IMR-90 (cell line): Measurements from ENCODE around the gene ELOB. TPM values are rescaled to one million over a fixed set of nuclear protein-coding genes. Genes with fewer than 3 reads are reported as not detected.
A peak's percentile ranks its signal among the peaks of the same experiment; 100 is the strongest.

ENCODE experiments used
- ATAC-seq: fragments of 200-7000 bp; cut with Tn5 transposase; 2 replicates; pipeline ENCODE4 v1.9.1; 2020; ENCODE audit warnings: low read depth, mild to moderate bottlenecking, moderate library complexity
- BruUV-seq: library from RNA; stranded (reverse); fragments of 400-500 nt; replicated peaks from 2 replicates; lab custom pipeline; 2021; lab: Mats Ljungman, UMichigan
- CTCF ChIA-PET: fragments of 300-600 bp; formaldehyde crosslinking; extraction: SDS; loops from one replicate; lab custom pipeline; 2021; ENCODE audit warnings: antibody characterized with exemption; lab: Yijun Ruan, JAX
- POLR2A ChIA-PET: fragments of 300-600 bp; sonication (Branson Sonifier 250); formaldehyde crosslinking; loops from one replicate; lab custom pipeline; 2022; ENCODE audit warnings: antibody characterized with exemption; ENCODE audit not compliant: unreplicated experiment; lab: Charles Lee
- DNase-seq: peaks from one replicate; pipeline ENCODE4 v3.0.0; 2013
- H2AFZ ChIP-seq: replicated peaks from 2 replicates; pipeline ENCODE3; 2013; ENCODE audit warnings: low read length, mild to moderate bottlenecking; ENCODE audit not compliant: poor library complexity
- H2AK5ac ChIP-seq: 2 replicates; pipeline ENCODE4 v1.6.1; 2013; ENCODE audit warnings: low read depth, low read length, inconsistent platforms
- H2AK9ac ChIP-seq: replicated peaks from 2 replicates; pipeline ENCODE3; 2013; ENCODE audit warnings: mild to moderate bottlenecking, low read depth, low read length, moderate library complexity; ENCODE audit not compliant: poor library complexity
- H2BK120ac ChIP-seq: 2 replicates; pipeline ENCODE4 v1.6.1; 2013; ENCODE audit warnings: low read depth, low read length, inconsistent platforms
- H2BK15ac ChIP-seq: 3 replicates; pipeline ENCODE4 v1.6.1; 2013; ENCODE audit warnings: low read depth, low read length, inconsistent platforms
- H2BK20ac ChIP-seq: 2 replicates; pipeline ENCODE4 v1.6.1; 2013; ENCODE audit warnings: low read depth, mild to moderate bottlenecking, inconsistent platforms, low read length, moderate library complexity
- H2BK5ac ChIP-seq: 2 replicates; pipeline ENCODE4 v1.6.1; 2013; ENCODE audit warnings: mild to moderate bottlenecking, low read depth, low read length, inconsistent platforms; ENCODE audit not compliant: poor library complexity, severe bottlenecking
- H3K14ac ChIP-seq: replicated peaks from 2 replicates; pipeline ENCODE4 v1.6.1; 2013; ENCODE audit warnings: low read depth, low read length, inconsistent platforms
- H3K18ac ChIP-seq: 2 replicates; pipeline ENCODE4 v1.6.1; 2013; ENCODE audit warnings: low read depth, low read length, control low read depth
- H3K23ac ChIP-seq: 2 replicates; pipeline ENCODE4 v1.6.1; 2013; ENCODE audit warnings: low read depth, low read length, inconsistent platforms
- H3K27ac ChIP-seq: 2 replicates; pipeline ENCODE4 v1.5.1; 2013; ENCODE audit warnings: mild to moderate bottlenecking, control low read depth, low read length; ENCODE audit not compliant: insufficient read depth
- H3K27me3 ChIP-seq: 2 replicates; pipeline ENCODE4 v1.6.1; 2013; ENCODE audit warnings: low read length; ENCODE audit not compliant: control insufficient read depth, insufficient read depth
- H3K36me3 ChIP-seq: 2 replicates; pipeline ENCODE4 v1.6.1; 2013; ENCODE audit warnings: low read length, mixed read lengths; ENCODE audit not compliant: control insufficient read depth, insufficient read depth
- H3K4ac ChIP-seq: 2 replicates; pipeline ENCODE4 v1.6.1; 2013; ENCODE audit warnings: low read depth, low read length, inconsistent platforms
- H3K4me1 ChIP-seq: 2 replicates; pipeline ENCODE4 v1.6.1; 2013; ENCODE audit warnings: low read length, mixed read lengths; ENCODE audit not compliant: control insufficient read depth, insufficient read depth
- H3K4me2 ChIP-seq: 2 replicates; pipeline ENCODE4 v1.6.1; 2013; ENCODE audit warnings: low read depth, mild to moderate bottlenecking, control low read depth, low read length, moderate library complexity
- H3K4me3 ChIP-seq: 2 replicates; pipeline ENCODE4 v1.5.1; 2013; ENCODE audit warnings: low read depth, mild to moderate bottlenecking, control low read depth, low read length, moderate library complexity; ENCODE audit not compliant: insufficient read depth
- H3K56ac ChIP-seq: 2 replicates; pipeline ENCODE4 v1.6.1; 2013; ENCODE audit warnings: low read length, inconsistent platforms; ENCODE audit not compliant: insufficient read depth; ENCODE audit errors: extremely low read depth
- H3K79me1 ChIP-seq, 2 experiments: 2 replicates each; pipeline ENCODE4 v1.6.1; 2013; ENCODE audit warnings: low read length in 2 of 2, inconsistent platforms in 1 of 2, low read depth in 1 of 2
- H3K9ac ChIP-seq: 2 replicates; pipeline ENCODE4 v1.6.1; 2013; ENCODE audit warnings: low read depth, low read length, control low read depth
- H3K9me1 ChIP-seq: 2 replicates; pipeline ENCODE4 v1.6.1; 2013; ENCODE audit warnings: low read length, inconsistent platforms; ENCODE audit not compliant: insufficient read depth
- H3K9me3 ChIP-seq: 2 replicates; pipeline ENCODE4 v1.6.1; 2013; ENCODE audit warnings: low read length; ENCODE audit not compliant: control insufficient read depth, insufficient read depth
- H4K20me1 ChIP-seq: 2 replicates; pipeline ENCODE4 v1.6.1; 2013; ENCODE audit warnings: low read length, inconsistent platforms; ENCODE audit not compliant: insufficient read depth
- H4K5ac ChIP-seq: 2 replicates; pipeline ENCODE4 v1.6.1; 2013; ENCODE audit warnings: mild to moderate bottlenecking, low read depth, low read length, control low read depth
- H4K8ac ChIP-seq, 2 experiments: 2 replicates each; pipeline ENCODE4 v1.6.1; 2013; ENCODE audit warnings: low read depth in 2 of 2, low read length in 2 of 2, control low read depth in 1 of 2, inconsistent platforms in 1 of 2
- H4K91ac ChIP-seq: 2 replicates; pipeline ENCODE4 v1.6.1; 2013; ENCODE audit warnings: low read depth, low read length, inconsistent platforms; ENCODE audit not compliant: insufficient read depth
- BHLHE40 ChIP-seq: fragments of 150-350 bp; IDR thresholded peaks from 2 replicates; pipeline ENCODE4 v1.6.1; 2016; ENCODE audit warnings: mild to moderate bottlenecking, low read depth, low read length
- CEBPB ChIP-seq: IDR thresholded peaks from 2 replicates; pipeline ENCODE4 v1.6.1; 2012; ENCODE audit warnings: low read depth, low read length, improper control_type of control experiment
- FOS ChIP-seq: fragments of 150-350 bp; IDR thresholded peaks from 2 replicates; pipeline ENCODE4 v1.6.1; 2016; ENCODE audit warnings: low read depth, low read length
- POLR2A ChIP-seq: IDR thresholded peaks from 2 replicates; pipeline ENCODE4 v1.6.1; 2012; ENCODE audit warnings: mild to moderate bottlenecking, low read depth, low read length
- WGBS, 2 experiments: methylation state at CpG; one replicate each; pipeline versions ENCODE4 v1.1.5 to v1.1.7; 2013; ENCODE audit warnings: missing lambda C conversion rate in 2 of 2; ENCODE audit not compliant: insufficient read length in 1 of 2; ENCODE audit errors: extremely low coverage in 2 of 2; 5-methylcytosine and 5-hydroxymethylcytosine counted together
- dilution Hi-C: fragments of 300-500 bp; cut with HindIII; formaldehyde crosslinking; loops from one replicate; pipeline ENCODE4 v1.14.3; 2018; ENCODE audit warnings: low sequenced_read_pairs; ENCODE audit not compliant: unreplicated experiment
- in situ Hi-C: fragments of 300-500 bp; cut with MboI; formaldehyde crosslinking; loops from 3 replicates; pipeline ENCODE4 v1.14.3; 2019; ENCODE audit warnings: low sequenced_read_pairs, inconsistent platforms, mixed read lengths
- intact Hi-C: fragments of 100-400 bp; cut with micrococcal nuclease; formaldehyde crosslinking; loops from 2 replicates; pipeline ENCODE4 v1.10.0; 2022
- polyA plus RNA-seq, 3 experiments: library from polyadenylated mRNA; depleted of rRNA; stranded (reverse); fragments of >200 nt; gene quantifications; 2 replicates each; pipeline ENCODE4 v1.2.3, GENCODE V29; 2012; ENCODE audit warnings: low replicate concordance in 1 of 3
- total RNA-seq: library from RNA; depleted of rRNA; stranded (reverse); fragments of >200 nt; gene quantifications from 2 replicates; pipeline ENCODE4 v1.2.3, GENCODE V29; 2012
- TF ChIP-seq, protein P1 (sequence below): fragments of 150-350 bp; IDR thresholded peaks from 2 replicates; pipeline ENCODE4 v1.6.1; 2016; ENCODE audit warnings: low read depth, mild to moderate bottlenecking, low read length, moderate library complexity, borderline replicate concordance
- TF ChIP-seq, protein P2 (sequence below): conservative IDR thresholded peaks from 2 replicates; pipeline ENCODE4 v1.5.1; 2012; ENCODE audit warnings: mild to moderate bottlenecking, low read depth, low read length, improper control_type of control experiment

Gene ELOB
- total and polyA plus RNA-seq, 2 of the 4 experiments (the other 2 are of a cell fraction): 442 to 5,859 TPM

DNA sequence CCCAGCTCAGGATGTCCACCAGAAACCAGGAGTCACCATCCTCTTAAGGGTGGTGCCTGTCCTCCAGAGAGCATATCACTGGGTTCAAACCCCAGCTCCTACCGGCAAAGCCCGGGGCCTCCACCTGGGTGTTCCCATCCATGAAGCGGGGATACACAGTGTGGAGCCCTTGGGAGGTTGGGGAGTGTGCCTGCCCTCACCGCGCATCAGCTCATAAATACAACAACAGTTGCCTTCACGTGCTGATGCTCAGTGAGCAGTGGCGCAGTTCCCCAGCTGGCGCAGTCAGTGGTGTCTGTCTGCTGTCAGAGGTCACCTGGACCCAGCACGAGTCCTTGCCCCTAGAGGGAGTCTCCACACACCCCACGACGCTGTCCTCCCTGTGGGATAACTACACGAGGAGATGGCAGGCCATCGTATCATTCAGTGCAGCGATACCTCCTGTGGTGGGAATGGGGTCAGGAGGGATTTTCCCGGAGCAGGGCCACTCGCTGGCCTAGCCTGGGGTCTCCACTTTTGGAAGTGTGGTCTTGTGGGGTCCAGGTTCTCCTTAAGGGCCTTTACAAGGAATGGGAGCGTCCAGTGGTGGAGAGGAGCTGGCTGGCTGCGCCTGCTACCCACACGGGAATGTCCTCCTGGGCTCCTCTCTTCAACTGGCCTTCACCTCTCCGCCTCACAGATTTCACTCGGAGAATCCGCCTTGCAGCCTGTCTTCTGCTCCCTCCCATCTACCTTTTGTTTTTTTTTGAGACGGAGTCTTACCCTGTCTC, 2.3 kb upstream of the ELOB start:
- Histone ChIP-seq H2AK5ac (no peak overlapping the region), H3K18ac (no peak overlapping the region), H3K4me2 (no peak overlapping the region), H3K9me3 (no peaks in the 10 kb centered on the region), H4K91ac (no peak overlapping the region), H2BK5ac (no peak overlapping the region), H3K27ac (no peak overlapping the region), H3K9ac (no peak overlapping the region), H3K23ac (no peak overlapping the region), H4K8ac (no peak overlapping the region), H2AK9ac (peak overlapping the region; percentile 68), H3K79me1 (peaks cover 14 to 49% of the 10 kb centered on the region in 2 experiments), H2BK15ac (no peak overlapping the region), H3K56ac (no peak overlapping the region), H2AFZ (no peak overlapping the region), H2BK20ac (no peak overlapping the region), H3K4me1 (peaks cover 4% of the 10 kb centered on the region), H3K27me3 (peaks cover 13% of the 10 kb centered on the region), H3K4me3 (no peak overlapping the region), H3K36me3 (peaks cover 10% of the 10 kb centered on the region), H3K14ac (no peak overlapping the region), H3K9me1 (peaks cover 10% of the 10 kb centered on the region), H4K5ac (no peak overlapping the region), H3K4ac (no peak overlapping the region), H2BK120ac (no peak overlapping the region), H4K20me1 (peaks cover 17% of the 10 kb centered on the region; the same call in 1 of the 2 replicates)
- POLR2A ChIA-PET: no interaction called here
- no TSS peak for BruUV-seq
- DNase-seq: no peak
- no peak for TF ChIP-seq BHLHE40
- TF ChIP-seq, protein P1, sequence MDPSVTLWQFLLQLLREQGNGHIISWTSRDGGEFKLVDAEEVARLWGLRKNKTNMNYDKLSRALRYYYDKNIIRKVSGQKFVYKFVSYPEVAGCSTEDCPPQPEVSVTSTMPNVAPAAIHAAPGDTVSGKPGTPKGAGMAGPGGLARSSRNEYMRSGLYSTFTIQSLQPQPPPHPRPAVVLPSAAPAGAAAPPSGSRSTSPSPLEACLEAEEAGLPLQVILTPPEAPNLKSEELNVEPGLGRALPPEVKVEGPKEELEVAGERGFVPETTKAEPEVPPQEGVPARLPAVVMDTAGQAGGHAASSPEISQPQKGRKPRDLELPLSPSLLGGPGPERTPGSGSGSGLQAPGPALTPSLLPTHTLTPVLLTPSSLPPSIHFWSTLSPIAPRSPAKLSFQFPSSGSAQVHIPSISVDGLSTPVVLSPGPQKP: no peak
- TF ChIP-seq, protein P2, sequence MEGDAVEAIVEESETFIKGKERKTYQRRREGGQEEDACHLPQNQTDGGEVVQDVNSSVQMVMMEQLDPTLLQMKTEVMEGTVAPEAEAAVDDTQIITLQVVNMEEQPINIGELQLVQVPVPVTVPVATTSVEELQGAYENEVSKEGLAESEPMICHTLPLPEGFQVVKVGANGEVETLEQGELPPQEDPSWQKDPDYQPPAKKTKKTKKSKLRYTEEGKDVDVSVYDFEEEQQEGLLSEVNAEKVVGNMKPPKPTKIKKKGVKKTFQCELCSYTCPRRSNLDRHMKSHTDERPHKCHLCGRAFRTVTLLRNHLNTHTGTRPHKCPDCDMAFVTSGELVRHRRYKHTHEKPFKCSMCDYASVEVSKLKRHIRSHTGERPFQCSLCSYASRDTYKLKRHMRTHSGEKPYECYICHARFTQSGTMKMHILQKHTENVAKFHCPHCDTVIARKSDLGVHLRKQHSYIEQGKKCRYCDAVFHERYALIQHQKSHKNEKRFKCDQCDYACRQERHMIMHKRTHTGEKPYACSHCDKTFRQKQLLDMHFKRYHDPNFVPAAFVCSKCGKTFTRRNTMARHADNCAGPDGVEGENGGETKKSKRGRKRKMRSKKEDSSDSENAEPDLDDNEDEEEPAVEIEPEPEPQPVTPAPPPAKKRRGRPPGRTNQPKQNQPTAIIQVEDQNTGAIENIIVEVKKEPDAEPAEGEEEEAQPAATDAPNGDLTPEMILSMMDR: no peak
- TF ChIP-seq CEBPB: no peak
- TF ChIP-seq FOS: no peak
- TF ChIP-seq POLR2A: no peak
- in situ Hi-C loops: no loop called here
- intact Hi-C loops: no loop called here
- dilution Hi-C loops: no loop called here
- CTCF ChIA-PET: no interaction called here
- no peak for ATAC-seq
- 93% methylated on average over 7 of the region's 23 CpGs; no CpG with 5 or more reads in 1 of the 2 experiments for WGBS, 2 experiments
